HEK293 (cell line): ENCODE data around the gene DAZAP1.

Experiments used
- CTCF ChIA-PET: fragments of 350-600 bp; formaldehyde crosslinking; extraction: SDS; loops from one replicate; lab custom pipeline; 2021; ENCODE audit warnings: antibody characterized with exemption; lab: Yijun Ruan, JAX
- POLR2A ChIA-PET: fragments of 300-600 bp; formaldehyde crosslinking; extraction: SDS; loops from one replicate; lab custom pipeline; 2020; ENCODE audit warnings: antibody characterized with exemption, inconsistent platforms; lab: Yijun Ruan, JAX
- H3K27ac ChIP-seq: fragments of 200-500 bp; sonication (Bioruptor generic); 2 replicates; pipeline ENCODE4 v1.5.1; 2014; ENCODE audit warnings: low read depth, low read length, control low read depth, inconsistent platforms; ENCODE audit errors: extremely low read depth
- H3K36me3 ChIP-seq, 2 experiments: fragments of 200-500 bp in 1 of 2; sonication (Bioruptor generic) in 1 of 2; 1 replicate in 1 of 2; 2 replicates in 1 of 2; pipeline ENCODE4 v1.5.1; 2014 to 2017; ENCODE audit warnings: inconsistent platforms in 2 of 2, low read length in 2 of 2; ENCODE audit not compliant: control insufficient read depth in 2 of 2, insufficient read depth in 1 of 2
- H3K4me1 ChIP-seq: fragments of 200-500 bp; sonication (Bioruptor generic); 2 replicates; pipeline ENCODE4 v1.5.1; 2014; ENCODE audit warnings: mild to moderate bottlenecking, low read length, inconsistent platforms; ENCODE audit not compliant: control insufficient read depth, insufficient read depth
- H3K4me3 ChIP-seq: 2 replicates; pipeline ENCODE4 v1.5.1; 2011; ENCODE audit warnings: low read depth, mild to moderate bottlenecking, control low read depth, low read length, moderate library complexity
- H3K9me3 ChIP-seq: fragments of 200-500 bp; sonication (Bioruptor generic); 2 replicates; pipeline ENCODE4 v1.5.1; 2014; ENCODE audit warnings: low read depth, low read length, inconsistent platforms; ENCODE audit not compliant: control insufficient read depth, insufficient read depth
- BCL11A ChIP-seq: fragments of 450-650 bp; formaldehyde crosslinking; IDR thresholded peaks from 2 replicates; pipeline ENCODE4 v1.5.1; 2016; ENCODE audit warnings: low read depth, missing biosample characterization, missing genetic modification characterization
- GLI4 ChIP-seq: fragments of 450-650 bp; formaldehyde crosslinking; IDR thresholded peaks from 2 replicates; pipeline ENCODE4 v1.5.1; 2016; ENCODE audit warnings: missing biosample characterization, missing genetic modification characterization
- HOXC10 ChIP-seq: sonication (generic); formaldehyde crosslinking; IDR thresholded peaks from 2 replicates; pipeline ENCODE4 v1.8.1; 2023; ENCODE audit warnings: mild to moderate bottlenecking, missing genetic modification reagents
- SP2 ChIP-seq: fragments of 450-650 bp; formaldehyde crosslinking; IDR thresholded peaks from 2 replicates; pipeline ENCODE4 v1.5.1; 2016; ENCODE audit warnings: missing biosample characterization, missing genetic modification characterization
- TRIM28 ChIP-seq: IDR thresholded peaks from 2 replicates; pipeline ENCODE4 v1.6.1; 2011; ENCODE audit warnings: low read length, control low read depth, borderline replicate concordance
- ZBTB20 ChIP-seq: fragments of 450-650 bp; formaldehyde crosslinking; IDR thresholded peaks from 2 replicates; pipeline ENCODE4 v1.5.1; 2016; ENCODE audit warnings: missing biosample characterization, missing genetic modification characterization
- ZBTB7A ChIP-seq: fragments of 450-650 bp; formaldehyde crosslinking; IDR thresholded peaks from 2 replicates; pipeline ENCODE4 v1.5.1; 2016; ENCODE audit warnings: low read depth, missing biosample characterization, missing genetic modification characterization
- ZFHX2 ChIP-seq: fragments of 450-650 bp; formaldehyde crosslinking; conservative IDR thresholded peaks from 2 replicates; pipeline ENCODE4 v1.5.1; 2016; ENCODE audit warnings: missing biosample characterization, missing genetic modification characterization
- ZNF114 ChIP-seq: fragments of 450-650 bp; formaldehyde crosslinking; IDR thresholded peaks from 2 replicates; pipeline ENCODE4 v1.5.0; 2017; ENCODE audit warnings: missing biosample characterization, missing genetic modification characterization
- ZNF146 ChIP-seq: fragments of 450-650 bp; formaldehyde crosslinking; IDR thresholded peaks from 2 replicates; pipeline ENCODE4 v1.5.1; 2016; ENCODE audit warnings: missing biosample characterization, missing genetic modification characterization
- ZNF214 ChIP-seq: fragments of 450-650 bp; formaldehyde crosslinking; IDR thresholded peaks from 2 replicates; pipeline ENCODE4 v1.5.1; 2017; ENCODE audit warnings: missing biosample characterization, mild to moderate bottlenecking, missing genetic modification characterization, borderline replicate concordance
- ZNF23 ChIP-seq: fragments of 450-650 bp; formaldehyde crosslinking; IDR thresholded peaks from 2 replicates; pipeline ENCODE4 v1.5.1; 2016; ENCODE audit warnings: missing biosample characterization, missing genetic modification characterization, borderline replicate concordance
- ZNF248 ChIP-seq: fragments of 450-650 bp; formaldehyde crosslinking; IDR thresholded peaks from 2 replicates; pipeline ENCODE4 v1.5.1; 2017; ENCODE audit warnings: missing biosample characterization, missing genetic modification characterization
- ZNF335 ChIP-seq: fragments of 450-650 bp; formaldehyde crosslinking; conservative IDR thresholded peaks from 2 replicates; pipeline ENCODE4 v1.5.1; 2016; ENCODE audit warnings: missing biosample characterization, missing genetic modification characterization
- ZNF391 ChIP-seq: fragments of 450-650 bp; formaldehyde crosslinking; IDR thresholded peaks from 2 replicates; pipeline ENCODE4 v1.5.1; 2016; ENCODE audit warnings: low read depth, missing biosample characterization, missing genetic modification characterization, borderline replicate concordance
- ZNF404 ChIP-seq: fragments of 450-650 bp; formaldehyde crosslinking; IDR thresholded peaks from 2 replicates; pipeline ENCODE4 v1.5.1; 2017; ENCODE audit warnings: missing biosample characterization, missing genetic modification characterization
- ZNF501 ChIP-seq: fragments of 450-650 bp; formaldehyde crosslinking; IDR thresholded peaks from 2 replicates; pipeline ENCODE4 v1.5.1; 2016; ENCODE audit warnings: missing biosample characterization, missing genetic modification characterization
- ZNF544 ChIP-seq: fragments of 450-650 bp; formaldehyde crosslinking; IDR thresholded peaks from 2 replicates; pipeline ENCODE4 v1.5.0; 2017; ENCODE audit warnings: missing biosample characterization, missing genetic modification characterization
- ZNF600 ChIP-seq: fragments of 450-650 bp; formaldehyde crosslinking; IDR thresholded peaks from 2 replicates; pipeline ENCODE4 v1.5.1; 2016; ENCODE audit warnings: missing biosample characterization, missing genetic modification characterization
- ZNF76 ChIP-seq: fragments of 450-650 bp; formaldehyde crosslinking; IDR thresholded peaks from 2 replicates; pipeline ENCODE4; 2016; ENCODE audit warnings: low read depth, missing biosample characterization, missing genetic modification characterization, borderline replicate concordance
- ZSCAN23 ChIP-seq: fragments of 450-650 bp; formaldehyde crosslinking; IDR thresholded peaks from 2 replicates; pipeline ENCODE4 v1.5.1; 2016; ENCODE audit warnings: missing biosample characterization, missing genetic modification characterization
- TF ChIP-seq, protein P1 (sequence below): fragments of 450-650 bp; formaldehyde crosslinking; IDR thresholded peaks from 2 replicates; pipeline ENCODE4 v1.5.1; 2016; ENCODE audit warnings: missing biosample characterization, missing genetic modification characterization
- TF ChIP-seq, protein P2 (sequence below): fragments of 450-650 bp; formaldehyde crosslinking; IDR thresholded peaks from 2 replicates; pipeline ENCODE4 v1.5.1; 2016; ENCODE audit warnings: missing biosample characterization, missing genetic modification characterization
- TF ChIP-seq, protein P3 (sequence below): fragments of 450-650 bp; formaldehyde crosslinking; IDR thresholded peaks from 2 replicates; pipeline ENCODE4 v1.5.1; 2017; ENCODE audit warnings: missing biosample characterization, missing genetic modification characterization
- TF ChIP-seq, protein P4 (sequence below): fragments of 450-650 bp; formaldehyde crosslinking; IDR thresholded peaks from 2 replicates; pipeline ENCODE4 v1.5.1; 2017; ENCODE audit warnings: missing biosample characterization, mild to moderate bottlenecking, missing genetic modification characterization, moderate library complexity

The DAZAP1 gene

DNA sequence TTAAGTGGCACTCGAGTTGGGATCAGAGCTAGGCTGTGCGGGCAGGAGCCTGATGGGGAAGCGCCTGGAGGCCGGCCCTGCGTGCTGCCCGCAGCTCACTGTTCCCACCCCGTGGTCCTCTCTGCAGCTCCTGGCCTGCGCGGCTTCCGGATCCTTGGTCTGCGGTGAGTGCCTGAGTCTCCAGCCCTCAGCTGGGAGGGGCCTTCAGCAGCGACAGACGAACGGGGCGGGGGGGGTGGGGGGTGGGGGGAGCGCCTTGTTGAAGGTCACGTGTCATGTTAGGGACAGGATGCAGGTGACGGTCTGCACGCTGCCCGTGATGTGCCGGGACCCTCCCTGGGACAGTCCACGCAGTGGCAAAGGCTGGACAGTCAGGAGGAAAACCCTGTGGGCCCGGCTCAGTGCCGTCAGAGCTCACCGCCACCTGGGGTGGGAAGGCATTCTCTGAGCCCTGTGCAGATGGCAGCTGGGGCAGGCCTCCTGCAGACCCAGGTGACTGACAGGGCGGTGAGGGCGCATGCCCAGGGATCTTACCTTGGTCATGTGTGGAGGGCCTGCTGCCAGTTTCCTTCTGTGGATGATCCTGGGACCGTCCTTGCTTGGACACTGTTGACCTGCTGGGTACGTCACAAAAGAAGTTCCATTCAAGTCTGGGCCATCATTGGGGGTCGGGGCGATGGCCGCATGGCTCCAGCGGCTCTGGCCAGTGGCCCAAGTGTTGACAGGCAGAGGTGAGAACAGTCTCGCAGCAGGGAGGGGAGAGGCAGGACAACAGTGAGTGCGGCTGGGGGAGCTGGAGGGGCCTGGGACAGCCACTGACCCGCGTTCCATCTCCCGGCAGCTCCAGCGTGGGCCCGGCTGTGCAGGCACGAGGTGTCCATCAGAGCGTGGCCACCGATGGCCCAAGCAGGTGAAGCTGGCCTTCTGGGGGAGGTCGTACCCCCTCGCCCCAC, 19.4 kb upstream of the DAZAP1 start:
- Histone ChIP-seq H3K4me3 (no peak overlapping the region), H3K27ac (no peak overlapping the region), H3K36me3 (peaks cover 0 to 50% of the 10 kb centered on the region in 2 experiments; a peak in 2 of 3 replicates), H3K4me1 (0 out of 2 replicates have a peak, but pooled peaks cover 3% of the 10 kb centered on the region), H3K9me3 (no peaks in the 10 kb centered on the region)
- POLR2A ChIA-PET = interaction anchor here (0.5 kb wide), 1 partner anchor 404 kb away, joined by 3 read pairs; no protein-coding TSS in a partner anchor
- TF ChIP-seq ZNF214 (tag by site-specific recombination) (no peak), ZNF404 (tag by site-specific recombination) (no peak), ZNF501 (tag by site-specific recombination) (no peak), TRIM28 (no peak), ZNF248 (tag by site-specific recombination) (no peak), GLI4 (tag by site-specific recombination) (no peak), ZNF600 (tag by site-specific recombination) (no peak), HOXC10 (CRISPR knock-in tag) (no peak), ZBTB20 (tag by site-specific recombination) (no peak), ZNF76 (tag by site-specific recombination) (no peak), ZNF146 (tag by site-specific recombination) (no peak), ZSCAN23 (no peak), ZNF114 (no peak), BCL11A (no peak)
- TF ChIP-seq, protein P1, sequence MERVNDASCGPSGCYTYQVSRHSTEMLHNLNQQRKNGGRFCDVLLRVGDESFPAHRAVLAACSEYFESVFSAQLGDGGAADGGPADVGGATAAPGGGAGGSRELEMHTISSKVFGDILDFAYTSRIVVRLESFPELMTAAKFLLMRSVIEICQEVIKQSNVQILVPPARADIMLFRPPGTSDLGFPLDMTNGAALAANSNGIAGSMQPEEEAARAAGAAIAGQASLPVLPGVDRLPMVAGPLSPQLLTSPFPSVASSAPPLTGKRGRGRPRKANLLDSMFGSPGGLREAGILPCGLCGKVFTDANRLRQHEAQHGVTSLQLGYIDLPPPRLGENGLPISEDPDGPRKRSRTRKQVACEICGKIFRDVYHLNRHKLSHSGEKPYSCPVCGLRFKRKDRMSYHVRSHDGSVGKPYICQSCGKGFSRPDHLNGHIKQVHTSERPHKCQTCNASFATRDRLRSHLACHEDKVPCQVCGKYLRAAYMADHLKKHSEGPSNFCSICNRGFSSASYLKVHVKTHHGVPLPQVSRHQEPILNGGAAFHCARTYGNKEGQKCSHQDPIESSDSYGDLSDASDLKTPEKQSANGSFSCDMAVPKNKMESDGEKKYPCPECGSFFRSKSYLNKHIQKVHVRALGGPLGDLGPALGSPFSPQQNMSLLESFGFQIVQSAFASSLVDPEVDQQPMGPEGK (tag by site-specific recombination) = no peak
- TF ChIP-seq, protein P2, sequence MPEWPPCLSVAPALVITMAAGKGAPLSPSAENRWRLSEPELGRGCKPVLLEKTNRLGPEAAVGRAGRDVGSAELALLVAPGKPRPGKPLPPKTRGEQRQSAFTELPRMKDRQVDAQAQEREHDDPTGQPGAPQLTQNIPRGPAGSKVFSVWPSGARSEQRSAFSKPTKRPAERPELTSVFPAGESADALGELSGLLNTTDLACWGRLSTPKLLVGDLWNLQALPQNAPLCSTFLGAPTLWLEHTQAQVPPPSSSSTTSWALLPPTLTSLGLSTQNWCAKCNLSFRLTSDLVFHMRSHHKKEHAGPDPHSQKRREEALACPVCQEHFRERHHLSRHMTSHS (tag by site-specific recombination) = no peak
- TF ChIP-seq, protein P3, sequence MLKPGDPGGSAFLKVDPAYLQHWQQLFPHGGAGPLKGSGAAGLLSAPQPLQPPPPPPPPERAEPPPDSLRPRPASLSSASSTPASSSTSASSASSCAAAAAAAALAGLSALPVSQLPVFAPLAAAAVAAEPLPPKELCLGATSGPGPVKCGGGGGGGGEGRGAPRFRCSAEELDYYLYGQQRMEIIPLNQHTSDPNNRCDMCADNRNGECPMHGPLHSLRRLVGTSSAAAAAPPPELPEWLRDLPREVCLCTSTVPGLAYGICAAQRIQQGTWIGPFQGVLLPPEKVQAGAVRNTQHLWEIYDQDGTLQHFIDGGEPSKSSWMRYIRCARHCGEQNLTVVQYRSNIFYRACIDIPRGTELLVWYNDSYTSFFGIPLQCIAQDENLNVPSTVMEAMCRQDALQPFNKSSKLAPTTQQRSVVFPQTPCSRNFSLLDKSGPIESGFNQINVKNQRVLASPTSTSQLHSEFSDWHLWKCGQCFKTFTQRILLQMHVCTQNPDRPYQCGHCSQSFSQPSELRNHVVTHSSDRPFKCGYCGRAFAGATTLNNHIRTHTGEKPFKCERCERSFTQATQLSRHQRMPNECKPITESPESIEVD (tag by site-specific recombination) = no peak
- TF ChIP-seq, protein P4, sequence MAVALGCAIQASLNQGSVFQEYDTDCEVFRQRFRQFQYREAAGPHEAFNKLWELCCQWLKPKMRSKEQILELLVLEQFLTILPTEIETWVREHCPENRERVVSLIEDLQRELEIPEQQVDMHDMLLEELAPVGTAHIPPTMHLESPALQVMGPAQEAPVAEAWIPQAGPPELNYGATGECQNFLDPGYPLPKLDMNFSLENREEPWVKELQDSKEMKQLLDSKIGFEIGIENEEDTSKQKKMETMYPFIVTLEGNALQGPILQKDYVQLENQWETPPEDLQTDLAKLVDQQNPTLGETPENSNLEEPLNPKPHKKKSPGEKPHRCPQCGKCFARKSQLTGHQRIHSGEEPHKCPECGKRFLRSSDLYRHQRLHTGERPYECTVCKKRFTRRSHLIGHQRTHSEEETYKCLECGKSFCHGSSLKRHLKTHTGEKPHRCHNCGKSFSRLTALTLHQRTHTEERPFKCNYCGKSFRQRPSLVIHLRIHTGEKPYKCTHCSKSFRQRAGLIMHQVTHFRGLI (tag by site-specific recombination) = no peak
- CTCF ChIA-PET = interaction anchor here (0.6 kb wide), 1 partner anchor 52 kb away, joined by 3 read pairs; no protein-coding TSS in a partner anchor

DNA sequence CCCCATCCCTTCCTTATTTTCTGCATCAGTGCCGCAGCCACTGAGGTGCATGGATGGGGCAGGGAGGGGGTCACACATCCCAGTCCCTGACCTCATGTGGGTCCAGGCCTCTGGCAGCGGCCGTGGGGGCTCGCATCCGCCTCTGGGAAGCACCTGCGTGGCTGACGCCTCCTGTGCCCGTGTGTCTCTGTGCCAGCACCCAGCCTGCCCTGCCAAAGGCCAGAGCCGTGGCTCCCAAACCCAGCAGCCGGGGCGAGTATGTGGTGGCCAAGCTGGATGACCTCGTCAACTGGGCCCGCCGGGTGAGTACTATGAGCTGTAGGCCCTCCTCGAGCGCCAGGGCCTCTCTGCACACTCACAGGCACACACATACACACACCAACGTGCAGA, 18.8 kb upstream of the DAZAP1 start:
- no peak overlapping the region for H3K4me3 ChIP-seq
- 0 out of 2 replicates have a peak, but pooled peaks cover 3% of the 10 kb centered on the region for H3K4me1 ChIP-seq
- peaks cover 0 to 57% of the 10 kb centered on the region in 2 experiments; a peak in 2 of 3 replicates for H3K36me3 ChIP-seq
- no peaks in the 10 kb centered on the region for H3K9me3 ChIP-seq
- ChIA-PET CTCF (interaction anchor here (0.6 kb wide), 1 partner anchor 53 kb away, joined by 3 read pairs; no protein-coding TSS in a partner anchor), POLR2A (no interaction called here)
- H3K27ac ChIP-seq = no peak overlapping the region
- no peak for TF ChIP-seq SP2
- no peak for TF ChIP-seq ZNF23
- no peak for TF ChIP-seq ZNF391
- TF ChIP-seq ZBTB7A (tag by site-specific recombination) = no peak
- TF ChIP-seq, protein P1 (tag by site-specific recombination) = no peak
- no peak for TF ChIP-seq ZNF335 (tag by site-specific recombination)
- TF ChIP-seq ZFHX2 (tag by site-specific recombination) = no peak
- no peak for TF ChIP-seq ZNF544 (tag by site-specific recombination)
